GM18517 (cell line): ENCODE measurements around the gene DNAJB1.
"Not testable (repeated sequence)": the region's sequence is repeated elsewhere in the genome, so short reads cannot be mapped to it uniquely, and the experiment has no call there.

Experiments
- ATAC-seq: cut with Tn5 transposase; IDR thresholded peaks from one replicate; pipeline ENCODE4 v1.9.1; 2021; ENCODE audit warnings: mild to moderate bottlenecking, moderate library complexity; ENCODE audit not compliant: unreplicated experiment

DNAJB1 gene

GRCh38 chr19:14517840-14518505, at the start of gene DNAJB1:
TSS of gene DNAJB1 (minus strand) at chr19:14518397. CDS start at chr19:14518349, 48 bp downstream.
- ATAC-seq, result peak; percentile 68

DNA sequence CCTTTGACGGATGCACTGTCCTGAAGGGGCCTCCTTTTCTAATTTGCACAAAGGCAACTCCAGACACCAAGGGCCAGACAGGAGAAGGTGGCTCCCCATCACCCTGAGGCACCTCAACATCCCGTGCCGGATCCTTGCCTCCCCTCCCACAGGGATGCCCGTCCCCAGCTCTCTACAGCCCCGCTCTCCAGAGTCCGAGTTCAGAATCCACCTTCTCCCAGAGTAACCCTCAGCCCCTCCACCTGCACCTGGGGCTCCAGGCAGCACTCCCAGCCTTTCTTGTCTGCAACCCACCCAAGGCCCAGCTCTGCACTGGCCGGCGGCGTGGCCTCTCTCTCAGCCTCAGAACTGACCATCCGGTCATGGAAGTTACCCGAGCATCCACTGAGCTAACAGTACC, 48.9 kb upstream of the DNAJB1 start:
- no peak for ATAC-seq

DNA sequence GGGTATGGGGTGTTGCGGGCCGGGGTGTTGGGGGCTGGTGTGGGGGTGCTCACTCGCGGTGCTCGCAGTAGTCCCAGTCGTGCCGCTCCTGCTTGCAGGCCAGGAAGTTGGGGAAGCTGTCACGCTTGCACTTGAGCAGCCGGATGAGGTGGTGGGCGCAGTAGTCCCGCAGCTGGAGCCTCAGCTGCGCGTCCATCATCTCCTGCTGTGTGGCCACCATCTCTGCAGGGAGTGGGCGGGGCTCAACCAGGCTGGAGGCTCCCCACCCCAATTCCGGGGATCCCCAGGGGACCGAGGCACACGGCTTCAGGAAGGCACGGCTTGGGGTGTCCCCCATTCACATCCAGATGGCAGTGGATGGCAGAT, 48.5 kb upstream of the DNAJB1 start:
- no peak for ATAC-seq

GRCh38 chr19:14565765-14566711, 47.8 kb upstream of the DNAJB1 start:
- no peak for ATAC-seq

DNA sequence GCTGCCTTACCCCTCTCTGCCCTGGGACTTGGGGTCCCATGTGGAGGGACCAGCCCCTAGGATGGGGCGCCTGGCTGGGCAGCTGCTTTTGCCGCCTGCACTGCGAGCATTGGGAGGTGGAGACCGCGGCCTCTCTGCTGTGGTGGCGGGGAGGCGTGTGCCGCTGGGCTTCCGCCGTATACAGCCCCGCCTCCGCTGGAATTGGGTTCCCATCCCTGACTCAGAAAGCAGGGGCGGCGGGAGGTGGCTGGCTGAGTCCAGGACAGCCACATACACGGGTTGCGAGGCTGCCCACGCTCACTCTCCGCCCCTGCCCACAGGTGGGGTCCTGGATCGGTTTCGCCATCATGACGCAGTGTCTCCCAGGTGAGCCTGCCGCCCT, 47.1 kb upstream of the DNAJB1 start:
- no peak for ATAC-seq

DNA sequence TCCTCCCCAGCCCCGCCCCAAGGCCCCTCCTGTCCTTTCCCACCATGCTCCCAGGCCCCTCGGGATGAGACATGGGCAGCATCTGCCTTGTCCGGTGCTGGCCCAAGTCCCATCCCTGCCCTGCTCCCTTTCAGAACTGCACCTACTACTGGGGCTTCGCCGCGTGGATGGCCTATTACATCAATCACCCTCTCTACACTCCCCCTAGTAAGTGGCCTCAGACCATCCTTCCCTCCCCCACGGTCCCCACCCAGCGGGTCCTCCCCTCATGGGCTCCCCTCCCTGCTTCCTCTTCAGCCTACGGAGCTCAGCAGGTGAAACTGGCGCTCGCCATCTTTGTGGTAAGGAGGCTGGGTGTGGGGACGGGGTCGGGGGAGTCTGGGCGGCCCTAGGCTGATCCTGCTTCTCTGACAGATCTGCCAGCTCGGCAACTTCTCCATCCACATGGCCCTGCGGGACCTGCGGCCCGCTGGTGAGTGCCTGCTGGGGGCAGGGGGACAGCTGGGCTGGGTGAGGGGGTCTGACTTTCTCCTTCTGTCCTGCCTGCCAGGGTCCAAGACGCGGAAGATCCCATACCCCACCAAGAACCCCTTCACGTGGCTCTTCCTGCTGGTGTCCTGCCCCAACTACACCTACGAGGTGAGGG, 46.6 kb upstream of the DNAJB1 start:
- ATAC-seq, result not testable (repeated sequence)

DNA sequence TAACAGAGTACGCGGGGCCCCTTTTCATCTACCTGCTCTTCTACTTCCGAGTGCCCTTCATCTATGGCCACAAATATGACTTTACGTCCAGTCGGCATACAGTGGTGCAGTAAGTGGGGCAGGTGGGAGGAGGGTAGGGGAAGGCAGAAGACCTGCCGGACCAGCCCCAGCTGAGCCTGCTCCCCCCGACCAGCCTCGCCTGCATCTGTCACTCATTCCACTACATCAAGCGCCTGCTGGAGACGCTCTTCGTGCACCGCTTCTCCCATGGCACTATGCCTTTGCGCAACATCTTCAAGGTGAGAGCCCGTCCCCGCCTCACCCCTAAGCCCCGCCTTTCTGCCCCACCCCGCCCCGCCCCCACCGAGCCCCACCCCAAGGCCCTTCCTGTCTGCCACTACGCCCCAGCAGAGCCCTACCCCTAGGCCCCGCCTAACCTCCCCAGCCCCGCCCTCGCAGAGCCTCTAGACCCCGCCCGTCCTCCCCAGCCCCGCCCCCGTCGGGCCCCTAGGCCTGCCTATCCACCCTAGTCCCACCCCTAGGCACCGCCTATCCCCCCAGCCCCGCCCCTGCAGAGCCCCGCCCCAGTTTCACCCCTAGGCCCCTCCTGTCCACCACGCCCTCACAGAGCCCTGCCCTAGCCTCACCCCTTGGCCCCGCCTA, 45.9 kb upstream of the DNAJB1 start:
- ATAC-seq, result no peak

GRCh38 chr19:14563590-14563926, 45.4 kb upstream of the DNAJB1 start:
- no peak for ATAC-seq

DNA sequence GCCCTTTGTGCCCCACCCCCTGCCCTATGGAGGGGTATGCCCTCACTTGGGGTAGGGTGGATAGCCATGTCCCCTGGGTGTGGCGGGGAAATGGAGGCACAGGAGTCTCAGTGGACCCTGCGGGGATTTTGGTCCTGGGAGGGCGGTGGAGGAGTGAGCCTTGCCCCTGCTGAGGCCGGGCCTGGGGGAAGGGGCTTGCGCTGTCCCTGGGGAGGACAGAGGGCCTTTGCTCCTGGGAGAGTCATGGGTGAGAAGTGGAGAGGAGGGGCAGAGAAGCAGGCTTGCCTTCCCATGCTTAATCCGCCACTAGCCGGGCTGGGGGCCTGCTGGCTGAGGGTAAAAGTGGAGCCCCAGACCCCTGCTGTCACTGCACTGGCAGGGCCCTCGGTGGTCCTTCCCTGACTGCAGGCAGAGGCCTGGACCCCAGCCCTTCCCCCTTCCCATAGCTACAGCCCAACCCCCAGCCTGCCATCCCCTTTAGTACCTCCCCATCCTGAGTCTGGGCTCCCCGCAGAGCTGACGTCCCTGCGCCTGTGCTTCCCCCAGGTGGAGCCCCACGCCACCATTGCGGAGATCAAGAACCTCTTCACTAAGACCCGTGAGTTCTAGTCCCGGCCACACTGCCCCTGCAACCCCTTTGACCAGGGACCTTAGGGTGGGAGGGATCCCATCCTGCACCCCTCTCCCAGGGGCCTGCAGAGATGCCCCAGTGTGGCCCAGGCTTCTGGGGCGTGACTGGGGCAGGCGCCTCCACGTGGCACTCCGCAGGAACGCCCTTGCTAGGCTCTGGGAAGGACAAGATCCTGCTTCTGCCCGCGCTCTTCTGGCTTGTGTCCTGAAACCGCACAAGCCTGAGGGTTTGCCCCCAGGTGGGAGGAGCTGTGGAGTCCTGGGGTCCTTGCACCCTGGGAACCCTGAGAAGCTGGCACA, 44.7 kb upstream of the DNAJB1 start:
- no peak for ATAC-seq

DNA sequence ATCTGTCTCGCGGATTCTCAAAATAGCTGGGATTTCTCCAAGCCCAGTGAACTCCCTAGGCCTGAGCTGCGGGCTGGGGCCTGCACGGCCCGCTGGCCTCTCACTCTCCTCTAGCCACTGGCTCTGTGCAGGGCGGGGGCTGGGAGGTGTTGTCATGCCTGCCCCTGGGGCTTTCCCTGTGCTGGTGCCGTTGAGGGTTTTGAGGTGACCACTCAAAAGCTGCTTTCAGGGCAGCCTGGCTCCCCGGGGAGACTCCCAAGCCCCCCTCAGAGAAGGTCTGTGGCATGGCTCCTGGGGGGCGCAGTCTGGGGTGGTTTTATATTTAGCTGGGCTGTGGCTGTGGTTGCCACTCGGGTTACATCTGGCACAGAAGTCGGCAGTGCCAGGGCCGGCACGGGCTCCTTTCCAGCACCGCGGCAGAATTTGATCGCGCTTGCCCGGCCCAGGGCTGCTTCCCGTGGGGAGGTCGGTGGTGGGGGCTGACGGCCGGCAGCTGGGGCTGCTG, 43.7 kb upstream of the DNAJB1 start:
- ATAC-seq, result no peak

DNA sequence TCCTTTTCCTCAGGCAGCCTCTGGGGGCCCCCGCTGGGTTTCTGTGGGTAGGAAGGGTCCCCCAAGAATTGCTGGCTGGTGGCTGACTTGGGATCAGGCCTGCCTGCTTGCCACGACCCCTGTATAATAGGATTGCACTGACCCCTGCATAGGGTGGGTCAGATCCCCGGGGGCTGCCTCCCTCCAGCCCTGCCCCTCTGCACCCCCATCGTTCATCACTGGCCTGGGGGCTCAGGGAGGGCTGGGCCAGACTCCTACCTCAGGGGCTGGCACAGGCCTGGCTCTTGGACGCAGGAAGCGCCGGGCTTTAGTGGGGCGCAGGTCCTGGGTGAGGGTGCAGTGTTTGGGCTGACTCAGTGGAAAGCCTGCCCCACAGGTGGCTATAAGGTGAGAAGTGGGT, 43.1 kb upstream of the DNAJB1 start:
- ATAC-seq, result no peak

DNA sequence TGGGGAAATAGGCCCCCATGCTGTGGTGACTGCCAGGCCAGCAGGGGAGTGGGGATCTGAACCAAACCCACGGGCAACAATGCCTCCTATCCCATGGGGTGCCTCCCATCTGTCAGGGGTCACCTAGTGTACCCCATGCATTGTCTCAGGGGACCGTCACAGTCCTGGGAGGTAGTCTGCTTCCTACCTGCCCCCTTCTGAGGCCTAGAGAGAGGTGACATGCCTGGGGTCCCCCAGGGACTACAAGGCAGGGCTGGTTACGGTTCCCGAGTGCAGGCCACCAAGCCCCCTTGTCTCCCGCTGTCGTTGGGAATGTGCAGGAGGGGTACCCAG, 42.5 kb upstream of the DNAJB1 start:
- ATAC-seq, result no peak

DNA sequence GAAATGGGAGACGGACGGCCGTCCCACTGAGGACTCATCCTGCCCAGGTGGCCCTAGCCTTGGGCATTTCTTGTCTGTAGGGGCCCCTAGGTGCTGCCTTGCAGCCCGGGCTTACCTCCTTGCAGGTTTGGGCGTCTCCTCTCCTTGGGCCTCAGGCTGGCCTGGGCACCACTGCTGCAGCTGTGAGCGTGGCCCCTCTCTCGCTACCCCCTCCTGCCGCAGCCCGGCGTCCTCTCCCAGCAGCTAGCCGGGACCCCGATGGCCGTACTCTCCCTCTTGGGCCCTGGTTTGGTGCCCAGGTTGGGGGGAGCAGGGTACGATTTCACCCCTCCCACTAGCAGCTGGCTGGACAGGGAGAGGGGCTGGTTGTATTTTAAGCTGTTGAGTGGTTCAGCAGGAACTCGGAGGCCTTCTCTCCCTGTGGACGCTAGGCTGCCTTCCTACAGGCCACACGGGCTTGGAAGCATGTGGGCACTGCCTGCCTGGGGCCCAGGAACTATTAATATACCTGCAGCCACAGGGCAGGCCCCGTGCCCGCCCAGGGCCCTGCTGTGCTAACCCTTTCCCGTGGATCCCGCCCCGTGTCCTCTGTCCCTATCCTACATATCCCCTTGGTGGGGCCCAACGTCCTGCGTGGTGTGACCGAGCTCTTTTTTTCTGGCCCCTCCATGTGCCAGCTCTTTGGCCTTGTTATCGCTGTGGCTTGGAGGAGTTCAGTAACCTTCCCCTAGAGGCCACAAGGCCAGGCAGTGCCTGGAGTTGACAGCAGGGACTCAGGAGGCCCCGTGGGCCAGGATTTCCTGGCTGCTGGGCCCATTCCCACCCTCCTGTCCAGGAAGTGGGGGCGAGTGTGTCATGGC, 41.9 kb upstream of the DNAJB1 start:
- no peak for ATAC-seq

GRCh38 chr19:14558370-14559066, 40.3 kb upstream of the DNAJB1 start:
- ATAC-seq, result no peak

DNA sequence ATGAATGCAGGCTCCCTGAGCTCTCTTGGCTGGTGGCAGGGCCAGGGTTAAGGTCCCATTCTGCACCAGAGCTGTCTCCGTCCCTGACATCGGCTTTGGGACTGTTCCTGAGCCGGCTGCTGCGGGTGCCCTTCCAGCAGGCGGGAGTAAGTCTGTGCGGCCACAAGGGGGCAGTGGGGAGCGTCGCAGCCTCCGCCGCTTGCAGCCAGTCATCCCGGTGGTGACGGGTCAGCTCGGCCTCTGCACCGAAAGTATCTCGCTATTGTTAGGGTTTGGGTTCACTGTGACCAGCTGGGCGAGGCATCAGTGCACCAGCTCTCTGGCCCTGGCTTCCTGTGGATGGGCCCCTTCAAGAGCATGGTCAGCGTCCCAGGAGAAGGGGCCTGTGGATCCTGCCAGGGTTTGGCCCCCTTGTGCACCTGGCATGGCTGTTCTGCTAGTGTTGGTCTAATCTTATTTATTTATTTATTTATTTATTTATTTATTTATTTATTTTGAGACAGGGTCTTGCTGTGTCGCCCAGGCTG, 38.5 kb upstream of the DNAJB1 start:
- no peak for ATAC-seq

- ATAC-seq, result no peak
Observed at GRCh38 chr19:14555918-14556661, 37.9 kb upstream of the DNAJB1 start.

- no peak for ATAC-seq
Observed at GRCh38 chr19:14554382-14554812, 36.2 kb upstream of the DNAJB1 start.

GRCh38 chr19:14553939-14554243, 35.7 kb upstream of the DNAJB1 start:
- ATAC-seq, result no peak
